HL-60/S4 treated with retinoic acid at 250 ng/mL for 4 days and 3 days (cell line): ENCODE measurements around the gene GPC1.
"Not testable (repeated sequence)": the region's sequence is repeated elsewhere in the genome, so short reads cannot be mapped to it uniquely, and the experiment has no call there.

Source experiments
- in situ Hi-C: fragments of 300-500 bp; cut with MboI; formaldehyde crosslinking; loops from 2 replicates; pipeline ENCODE4 v1.7.0; 2022; ENCODE audit warnings: low sequenced_read_pairs

Gene GPC1

DNA sequence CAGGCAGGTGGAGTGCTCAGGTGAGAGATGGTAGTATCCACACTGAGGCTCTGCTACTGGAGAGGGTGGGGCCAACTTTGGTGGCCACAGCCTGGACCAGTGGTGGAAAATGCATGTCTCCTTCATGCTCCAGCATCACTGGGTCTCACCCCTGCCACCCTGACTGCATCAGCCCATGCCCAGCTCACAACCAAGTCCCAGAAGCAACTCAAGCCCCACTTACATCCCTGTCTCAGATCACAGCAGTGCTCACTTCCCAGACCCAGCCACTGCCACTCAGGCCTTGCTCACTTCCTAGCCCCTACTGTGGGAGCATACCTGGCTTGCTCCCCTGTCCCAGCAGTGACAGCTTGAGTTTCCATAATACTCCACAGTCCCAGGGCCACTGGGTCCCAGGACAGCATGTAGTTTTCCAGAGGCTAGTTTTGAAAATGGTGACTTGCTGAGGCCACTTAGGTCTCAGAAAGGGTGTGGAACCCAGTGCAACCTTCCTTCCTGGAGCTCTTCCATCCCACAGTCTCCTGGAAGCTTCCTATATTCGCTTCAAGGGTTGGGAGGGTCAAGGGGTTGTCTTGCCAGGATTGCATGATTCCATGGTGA is 58.8 kb downstream of the GPC1 start:
- in situ Hi-C loops = no loop called here

DNA sequence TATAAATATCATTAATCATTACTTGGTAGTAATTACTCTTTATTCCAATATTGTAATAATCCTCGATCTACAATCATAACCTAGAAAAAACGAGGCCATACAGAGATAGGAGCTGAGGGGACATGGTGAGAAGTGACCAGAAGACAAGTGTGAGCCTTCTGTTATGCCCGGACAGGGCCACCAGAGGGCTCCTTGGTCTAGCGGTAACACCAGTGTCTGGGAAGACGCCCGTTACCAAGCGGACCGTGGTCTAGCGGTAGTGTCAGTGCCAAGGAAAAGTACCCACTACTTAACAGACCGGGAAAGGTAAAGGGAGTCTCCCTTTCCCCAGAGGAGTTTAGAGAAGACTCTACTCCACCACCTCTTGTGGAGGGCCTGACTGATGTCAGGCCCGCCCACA is 59.5 kb downstream of the GPC1 start:
- in situ Hi-C loops = not testable (repeated sequence)

DNA sequence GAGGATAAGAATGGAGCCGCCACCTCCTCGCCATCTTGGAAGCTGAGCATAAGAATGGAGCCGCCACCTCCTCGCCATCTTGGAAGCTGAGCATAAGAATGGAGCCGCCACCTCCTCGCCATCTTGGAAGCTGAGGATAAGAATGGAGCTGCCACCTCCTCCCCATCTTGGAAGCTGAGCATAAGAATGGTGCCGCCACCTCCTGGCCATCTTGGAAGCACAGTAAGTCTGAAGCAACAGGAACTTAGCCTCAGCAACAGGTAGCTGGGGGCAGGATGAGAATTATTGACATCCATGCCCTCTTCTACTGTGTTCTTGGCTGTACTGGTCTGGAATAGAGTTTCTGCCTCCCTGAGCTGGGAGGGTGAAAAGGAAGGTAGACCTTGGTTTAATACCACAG is 61.6 kb downstream of the GPC1 start:
- in situ Hi-C loops = not testable (repeated sequence)

DNA sequence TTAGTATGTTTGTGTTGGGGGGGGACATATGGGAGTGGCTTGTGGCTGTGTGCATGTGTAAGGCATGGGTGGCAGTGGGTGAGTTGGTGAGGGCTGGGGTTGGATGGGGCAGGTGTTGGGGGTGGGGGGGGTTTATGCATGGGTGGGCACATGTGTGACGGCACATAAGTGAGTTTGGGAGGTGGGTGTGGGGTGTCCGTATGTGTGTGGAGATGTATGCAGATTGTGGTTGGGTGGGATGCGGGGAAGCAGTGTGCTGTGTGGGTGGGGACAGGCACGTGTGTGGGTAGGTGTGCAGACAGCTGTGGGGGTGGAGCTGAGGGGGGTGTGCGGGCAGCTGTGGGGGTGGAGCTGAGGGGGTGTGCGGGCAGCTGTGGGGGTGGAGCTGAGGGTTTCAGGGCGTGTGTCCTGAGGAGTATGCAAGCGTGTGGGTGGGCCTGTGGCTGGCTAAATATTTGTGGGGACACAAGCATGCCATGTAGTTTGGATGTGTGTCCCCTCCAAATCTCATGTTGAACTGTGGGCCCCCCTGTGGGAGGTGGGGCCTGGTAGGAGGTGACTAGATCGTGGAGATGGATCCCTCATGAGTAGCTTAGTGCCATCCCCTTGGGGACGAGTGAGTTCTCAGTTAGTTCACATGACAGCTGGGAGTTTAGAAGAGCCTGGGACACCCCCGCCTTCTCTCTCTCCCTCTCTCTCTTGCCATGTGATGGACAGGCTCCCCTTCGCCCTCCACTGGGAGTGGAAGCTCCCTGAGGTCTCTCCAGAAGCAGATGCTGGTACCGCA is 62.9 kb downstream of the GPC1 start:
- in situ Hi-C loops = no loop called here

- in situ Hi-C loops = no loop called here
Observed at GRCh38 chr2:240498958-240499260, 63.4 kb downstream of the GPC1 start.

GRCh38 chr2:240499309-240500301 is 64.1 kb downstream of the GPC1 start:
- in situ Hi-C loops = no loop called here

DNA sequence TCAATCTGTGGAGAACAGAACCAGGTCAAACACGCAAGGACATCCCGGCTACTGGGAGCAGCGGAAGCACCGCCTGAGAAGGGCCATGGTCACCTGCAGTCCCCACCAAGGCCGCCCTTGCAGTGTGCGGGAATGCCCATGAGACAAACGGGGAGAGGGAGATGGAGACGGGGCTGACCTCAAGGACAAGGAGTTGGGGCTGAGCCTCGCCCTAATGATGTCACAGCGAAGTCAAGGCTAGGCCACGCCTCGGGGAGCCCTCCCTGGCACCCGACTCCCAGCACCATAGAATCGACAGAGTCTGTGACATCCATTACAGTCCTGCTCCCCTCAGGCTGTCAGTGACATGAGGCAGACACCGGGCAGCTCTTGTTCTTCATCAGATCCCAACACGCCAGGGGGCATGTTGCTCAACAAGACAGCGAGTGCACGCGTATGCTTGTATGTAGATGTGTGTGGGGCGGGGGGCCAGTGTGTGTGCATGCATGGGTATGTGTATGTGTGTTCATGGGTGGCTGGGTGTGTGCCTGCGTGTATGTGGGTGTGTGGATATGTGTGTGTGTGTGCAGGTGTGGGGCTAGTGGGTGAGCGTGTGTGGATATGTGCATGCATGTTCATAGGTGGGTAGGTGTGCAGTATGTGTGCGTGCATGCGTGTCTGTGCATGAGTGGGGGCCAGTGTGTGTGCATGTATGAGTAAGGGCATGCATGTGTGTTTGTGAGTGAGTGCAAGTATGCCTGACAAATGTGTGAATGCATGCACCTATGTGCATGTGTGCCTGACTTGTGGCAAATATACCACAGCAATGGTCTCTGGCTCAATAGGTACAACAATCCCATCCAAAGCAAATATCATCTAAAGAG is 65.3 kb downstream of the GPC1 start:
- in situ Hi-C loops = no loop called here

GRCh38 chr2:240501531-240501991 is 66.1 kb downstream of the GPC1 start:
- in situ Hi-C loops = no loop called here

DNA sequence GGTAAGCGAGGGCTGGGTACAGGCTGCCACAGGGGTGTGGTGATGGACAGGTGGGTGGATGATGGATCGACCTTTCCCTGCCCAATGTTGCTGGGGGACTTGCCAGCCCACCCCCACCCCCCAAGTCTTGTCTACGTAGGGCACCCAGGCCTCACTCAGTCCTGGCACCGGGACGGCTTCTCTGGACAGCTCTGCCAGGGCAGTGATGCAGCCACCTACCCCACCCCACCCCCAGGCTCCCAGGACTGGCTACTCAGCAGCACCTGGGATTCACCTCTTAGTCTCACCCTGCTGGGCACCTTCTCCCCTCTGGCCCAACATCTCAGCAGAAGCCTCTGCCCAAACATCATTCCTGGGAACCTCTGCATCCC is 66.6 kb downstream of the GPC1 start:
- in situ Hi-C loops = no loop called here

DNA sequence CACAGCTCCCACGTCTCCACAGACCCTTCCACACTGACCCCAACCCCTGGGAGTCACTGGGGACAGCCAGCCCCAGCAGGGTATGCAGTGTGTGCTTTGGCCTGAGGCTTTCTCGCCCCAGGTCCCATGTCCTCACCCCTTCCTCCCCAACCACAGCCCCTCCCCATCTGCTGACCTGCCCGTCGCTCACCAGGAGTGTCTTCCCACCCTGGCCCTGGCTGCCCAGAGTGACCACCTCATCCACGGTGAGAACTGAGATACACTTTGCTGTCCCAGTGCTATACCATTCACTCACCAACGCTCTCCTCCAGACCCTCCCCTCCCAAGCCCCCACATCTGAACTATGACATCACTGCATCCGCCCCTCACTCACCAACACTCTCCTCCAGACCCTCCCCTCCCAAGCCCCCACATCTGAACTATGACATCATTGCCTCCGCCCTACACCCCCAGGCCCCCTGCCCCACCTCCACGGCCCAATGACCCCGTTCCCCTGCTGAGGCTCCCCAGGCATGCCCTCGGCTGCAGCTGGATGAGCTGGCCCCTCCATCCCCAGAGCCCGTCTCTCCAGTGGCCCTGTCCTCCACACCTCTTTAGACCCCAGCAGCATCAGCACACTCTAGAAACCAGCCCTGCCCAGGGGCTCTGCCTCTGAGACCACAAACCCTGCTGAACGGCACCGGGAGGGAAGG is 67.1 kb downstream of the GPC1 start:
- in situ Hi-C loops = no loop called here

GRCh38 chr2:240503375-240503774 is 67.9 kb downstream of the GPC1 start:
- in situ Hi-C loops = no loop called here

- in situ Hi-C loops = no loop called here
Observed at GRCh38 chr2:240503848-240504247, 68.4 kb downstream of the GPC1 start.

- in situ Hi-C loops = no loop called here
Observed at GRCh38 chr2:240505910-240506309, 70.4 kb downstream of the GPC1 start.

DNA sequence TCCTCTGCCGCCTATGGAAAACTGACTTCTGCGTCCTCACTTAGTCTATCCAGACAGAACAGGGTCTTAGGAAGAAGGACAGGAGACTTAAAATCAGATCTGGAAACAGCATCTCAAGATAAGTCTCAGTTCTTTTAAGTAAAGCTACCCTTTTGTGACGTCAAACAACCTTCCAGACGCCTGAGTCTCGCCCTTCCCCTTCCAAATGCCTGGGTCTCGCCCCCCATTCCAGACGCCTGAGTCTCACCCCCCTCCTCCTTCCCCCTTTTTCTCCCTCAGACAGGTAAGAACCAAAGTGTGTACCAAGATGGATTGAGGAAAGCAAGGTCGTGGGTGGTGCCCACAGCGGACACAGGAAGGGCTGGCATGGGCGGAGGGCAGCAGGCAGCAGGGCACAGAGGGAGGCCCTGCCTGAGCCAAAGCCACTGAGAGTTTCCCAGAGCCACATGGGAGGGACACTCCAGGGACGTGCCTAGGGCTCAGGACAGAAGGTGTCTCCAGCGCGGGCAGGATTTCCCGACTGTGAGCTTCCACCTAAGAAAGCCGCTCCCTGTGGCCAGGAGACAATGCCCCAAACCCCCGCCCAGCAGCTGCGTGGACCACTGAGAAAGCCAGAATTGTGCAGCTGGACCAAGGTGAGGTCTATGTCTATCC is 71.1 kb downstream of the GPC1 start:
- in situ Hi-C loops = no loop called here

DNA sequence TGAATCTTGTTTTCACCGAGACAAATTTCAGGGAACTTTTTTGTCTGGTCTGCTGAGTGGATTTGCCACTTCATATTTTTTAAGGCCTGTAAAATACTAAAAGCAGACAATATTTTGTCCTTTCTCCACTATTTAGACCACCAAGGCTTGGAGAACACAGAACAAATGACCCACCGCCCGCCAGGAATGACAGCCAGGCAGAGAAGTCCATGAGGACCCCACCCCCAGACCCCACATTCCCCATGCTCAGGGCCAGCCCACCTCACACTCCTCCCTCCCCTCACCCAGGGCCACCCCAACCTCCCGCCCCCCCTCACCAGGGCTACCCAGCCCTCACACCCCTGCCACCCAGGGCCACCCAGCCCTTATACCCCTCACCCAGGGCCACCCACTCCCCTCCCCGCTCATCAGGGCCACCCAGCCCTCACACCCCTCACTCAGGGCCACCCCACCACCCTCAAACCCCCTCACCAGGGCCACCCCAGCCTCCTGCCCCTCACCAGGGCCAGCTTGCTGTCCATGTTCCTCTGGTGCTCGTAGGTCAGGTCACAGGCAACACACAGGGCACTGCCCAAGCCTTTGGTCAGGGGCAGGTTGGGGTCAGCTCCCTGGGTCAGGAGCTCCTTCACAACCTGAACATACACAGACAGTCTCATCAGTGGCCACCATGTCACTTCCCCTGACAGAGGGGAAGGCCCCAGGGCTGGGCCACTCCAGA is 71.8 kb downstream of the GPC1 start:
- in situ Hi-C loops = no loop called here

DNA sequence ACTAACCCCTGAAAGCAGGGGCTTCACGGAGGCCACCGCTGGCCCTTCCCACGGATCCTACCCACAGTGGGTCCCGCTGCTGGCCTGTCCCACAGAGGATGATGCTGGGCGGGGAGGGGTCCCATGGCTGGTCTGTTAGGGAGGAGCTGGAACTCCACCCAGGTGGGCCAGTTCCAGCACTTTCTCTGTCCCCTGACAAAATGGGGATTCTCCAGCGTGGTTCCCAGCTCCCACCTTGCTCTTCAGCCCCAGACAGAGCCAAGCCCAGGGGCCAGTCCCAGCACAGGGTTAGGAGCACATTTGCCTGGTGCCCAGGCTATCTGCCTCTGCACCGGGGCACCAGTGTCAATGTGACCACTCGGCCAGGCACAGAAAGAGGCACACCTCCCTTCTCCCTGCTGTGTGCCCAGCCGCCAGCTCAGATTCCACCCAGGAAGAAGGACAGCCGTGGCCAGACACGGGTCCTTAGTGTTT is 72.4 kb downstream of the GPC1 start:
- in situ Hi-C loops = no loop called here

DNA sequence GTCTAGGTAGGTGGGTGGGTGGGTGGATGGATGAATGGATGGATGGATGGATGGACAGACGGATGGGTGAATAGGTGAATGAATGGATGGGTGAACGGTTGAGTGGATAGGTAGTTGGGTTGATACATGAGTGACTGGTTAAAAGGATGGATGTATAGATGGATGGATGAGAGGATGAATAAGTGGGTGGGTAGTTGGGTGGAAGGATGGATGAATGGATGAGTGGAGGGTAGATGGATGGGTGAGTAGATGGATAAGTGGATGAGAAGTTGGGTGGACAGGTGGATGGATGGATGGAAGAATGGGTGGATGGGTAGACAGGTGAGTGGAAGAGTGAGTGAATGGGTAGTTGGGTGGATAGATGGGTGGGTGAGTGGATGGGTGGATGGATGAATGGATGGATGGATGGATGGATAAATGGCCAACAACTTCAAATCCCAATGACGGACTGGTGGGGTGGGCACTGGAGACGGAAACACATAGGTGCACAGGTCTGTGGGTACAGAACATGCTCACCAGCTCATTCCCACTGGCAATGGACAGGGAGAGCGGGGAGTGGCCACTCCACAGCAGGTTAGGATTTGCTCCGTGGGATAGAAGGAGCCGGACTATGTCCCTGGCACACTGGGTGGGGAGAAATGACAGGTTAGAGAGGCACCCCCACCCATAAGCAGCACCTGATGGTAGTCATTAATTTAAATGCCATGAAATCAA is 73.5 kb downstream of the GPC1 start:
- in situ Hi-C loops = no loop called here
